ENCODE results near the gene CDC27. TPM values are rescaled to one million over a fixed set of nuclear protein-coding genes. Genes with fewer than 3 reads are reported as not detected.

The CDC27 gene
- total RNA-seq (2022; extraction: Qiagen RNA extraction) = 61.6 to 83.9 TPM (median 79.1 TPM) in 5 replicates

GRCh38 chr17:47188876-47189731, at the start of gene CDC27:
Gene CDC27 (minus strand): TSS chr17:47189295. CDS start chr17:47189172, 123 bp downstream.

GRCh38 chr17:47208744-47209488, 19.8 kb upstream of the CDC27 start, which contains the start of gene MYL4:
Gene MYL4 (plus strand): TSS chr17:47209348. CDS start chr17:47209423, 75 bp downstream.

Other genes starting within 250 kb of the CDC27 start
- gene RPRML, start 210.0 kb downstream of the CDC27 start, total RNA-seq (2022; extraction: Qiagen RNA extraction) = 0.57 to 1.1 TPM (median 0.63 TPM) in 5 replicates
- gene MYL4, start 20.1 kb upstream of the CDC27 start, total RNA-seq (2022; extraction: Qiagen RNA extraction) = 0.29 to 0.39 TPM (median 0.31 TPM) in 4 of 5 replicates, not detected in the other
- gene ITGB3, start 64.5 kb upstream of the CDC27 start, total RNA-seq (2022; extraction: Qiagen RNA extraction) = 2.2 to 5.5 TPM (median 4.4 TPM) in 5 replicates
- 1.8 to 3.2 TPM (median 1.9 TPM) in 5 replicates for gene EFCAB13, start 134.7 kb upstream of the CDC27 start, total RNA-seq (2022; extraction: Qiagen RNA extraction)

Measured in A549 treated with Mapracorat at 1 μM for 4 hours (cell line).